ENCODE results near the gene ATP2A2. TPM values are rescaled to one million over a fixed set of nuclear protein-coding genes. Genes with fewer than 3 reads are reported as not detected.

Gene ATP2A2
- total and polyA plus RNA-seq, 12 donors, result 316 to 4,750 (median 1,535) TPM

GRCh38 chr12:110266980-110267620, 13.9 kb upstream of the ATP2A2 start:
- peak overlapping the region in 9 of 10 donors; percentile 42 to 83 (median 69) for H3K27ac ChIP-seq
- TF ChIP-seq CTCF (IDR thresholded peaks at IDR 0.05), result no peak
- H3K4me3 ChIP-seq, result peak overlapping the region in 6 of 10 donors; percentile 2 to 34 (median 10)
- peak; percentile 33 to 90 for DNase-seq
- peaks cover 0 to 58% (median 36%) of the 10 kb centered on the region in 9 donors for H3K4me1 ChIP-seq
- ATAC-seq, result peak; percentile 49 to 87 (median 70)
- H3K36me3 ChIP-seq, result no peaks in the 10 kb centered on the region
- no peaks in the 10 kb centered on the region for H3K9me3 ChIP-seq
- H3K27me3 ChIP-seq, result no peaks in the 10 kb centered on the region
- intact Hi-C loops (cut with DNase I), result no loop called here
- 11 to 16% methylated on average over 9 of the region's 9 CpGs for WGBS, 2 donors

GRCh38 chr12:110269622-110270124, 11.4 kb upstream of the ATP2A2 start:
- 33 to 35% methylated on average over 8 of the region's 8 CpGs for WGBS, 2 donors
- DNase-seq, result no peak
- Histone ChIP-seq H3K27ac (peak overlapping the region in 9 of 10 donors; percentile 15 to 74 (median 56)), H3K4me1 (peaks cover 0 to 56% (median 36%) of the 10 kb centered on the region in 9 donors), H3K9me3 (no peaks in the 10 kb centered on the region), H3K36me3 (no peaks in the 10 kb centered on the region), H3K27me3 (no peaks in the 10 kb centered on the region), H3K4me3 (no peak overlapping the region)
- no peak for TF ChIP-seq CTCF (IDR thresholded peaks at IDR 0.05)
- intact Hi-C loops (cut with DNase I), result no loop called here
- peak in 4 of 8 donors; percentile 32 to 47 (median 36) for ATAC-seq

- no peaks in the 10 kb centered on the region for H3K9me3 ChIP-seq
- TF ChIP-seq CTCF (IDR thresholded peaks at IDR 0.05), result no peak
- intact Hi-C loops (cut with DNase I), result no loop called here
- WGBS, 2 donors, result 44 to 56% methylated on average over 5 of the region's 5 CpGs
- H3K36me3 ChIP-seq, result no peaks in the 10 kb centered on the region
- ATAC-seq (peak in 7 of 8 donors; percentile 54 to 96 (median 66)), DNase-seq (peak in 1 of 2 donors; percentile 57)
- no peaks in the 10 kb centered on the region for H3K27me3 ChIP-seq
- H3K4me3 ChIP-seq, result no peak overlapping the region
- peaks cover 0 to 56% (median 36%) of the 10 kb centered on the region in 9 donors for H3K4me1 ChIP-seq
- peak overlapping the region; percentile 39 to 74 (median 56) for H3K27ac ChIP-seq
Measured at GRCh38 chr12:110270125-110270962, 10.7 kb upstream of the ATP2A2 start.

GRCh38 chr12:110271015-110271414, 10.0 kb upstream of the ATP2A2 start:
- Histone ChIP-seq H3K4me1 (peaks cover 0 to 56% (median 36%) of the 10 kb centered on the region in 9 donors), H3K4me3 (no peak overlapping the region)
- ATAC-seq, result no peak

More at GRCh38 chr12:110271015-110271414, 10.0 kb upstream of the ATP2A2 start:
- no peak for TF ChIP-seq CTCF (IDR thresholded peaks at IDR 0.05)
- no peaks in the 10 kb centered on the region for H3K27me3 ChIP-seq
- no peaks in the 10 kb centered on the region for H3K9me3 ChIP-seq
- intact Hi-C loops (cut with DNase I), result no loop called here
- H3K27ac ChIP-seq, result peak overlapping the region in 9 of 10 donors; percentile 39 to 74 (median 56)
- H3K36me3 ChIP-seq, result no peaks in the 10 kb centered on the region
- DNase-seq, result no peak
- 56 to 65% methylated on average over 2 of the region's 2 CpGs for WGBS, 2 donors

Measured in heart right ventricle (tissue), 16 donors.